HG02840 (cell line): Measurements from ENCODE around the gene GFAP.

ENCODE experiments used
- ATAC-seq: cut with Tn5 transposase; IDR thresholded peaks from one replicate; pipeline ENCODE4 v1.9.1; 2021; ENCODE audit warnings: mild to moderate bottlenecking, moderate library complexity, moderate number of reproducible peaks; ENCODE audit not compliant: unreplicated experiment, low FRiP score

The GFAP gene

DNA sequence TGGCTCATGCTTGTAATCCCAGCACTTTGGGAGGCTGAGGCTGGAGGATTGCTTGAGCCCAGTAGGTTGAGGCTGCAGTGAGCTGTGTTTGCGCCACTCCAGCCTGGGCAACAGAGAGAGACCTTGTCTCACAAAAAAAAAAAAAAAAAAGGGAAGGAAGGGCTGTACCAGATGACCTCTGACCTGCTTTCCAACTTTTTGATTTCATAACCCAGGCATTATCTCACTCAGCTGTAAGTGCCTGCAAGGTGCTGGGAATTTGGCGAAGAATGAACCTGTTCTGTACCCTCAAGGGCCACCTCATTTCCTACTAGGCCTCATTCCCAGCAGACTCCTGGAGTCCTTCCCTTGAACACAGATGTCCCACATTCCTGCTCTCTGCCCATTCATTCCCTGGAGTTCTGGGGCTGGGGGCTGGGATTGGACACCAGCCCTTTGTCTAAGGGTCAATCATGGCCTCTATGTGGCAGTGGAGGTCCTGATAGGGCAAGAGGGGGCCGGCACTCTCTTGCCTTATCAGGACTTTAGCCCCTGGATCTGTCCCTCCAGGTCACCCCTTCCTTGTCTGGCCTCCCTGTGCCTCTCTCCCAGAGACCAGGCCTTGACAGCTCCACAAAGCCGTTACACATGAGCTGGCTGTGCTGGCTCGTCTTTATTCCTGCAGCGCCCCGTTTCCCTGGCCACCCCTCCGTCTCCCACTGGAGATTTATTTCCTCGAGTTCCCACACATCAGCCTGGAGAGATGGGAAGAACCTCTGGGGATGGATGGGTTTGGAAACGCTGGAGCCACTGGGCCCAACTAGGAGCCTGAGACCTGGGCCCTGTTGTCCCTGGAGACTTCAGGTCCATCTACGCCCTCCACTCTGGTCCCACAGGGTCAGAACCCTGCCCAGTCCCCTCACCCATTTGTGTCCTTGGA is 821 bp upstream of the GFAP start:
- ATAC-seq, result no peak

DNA sequence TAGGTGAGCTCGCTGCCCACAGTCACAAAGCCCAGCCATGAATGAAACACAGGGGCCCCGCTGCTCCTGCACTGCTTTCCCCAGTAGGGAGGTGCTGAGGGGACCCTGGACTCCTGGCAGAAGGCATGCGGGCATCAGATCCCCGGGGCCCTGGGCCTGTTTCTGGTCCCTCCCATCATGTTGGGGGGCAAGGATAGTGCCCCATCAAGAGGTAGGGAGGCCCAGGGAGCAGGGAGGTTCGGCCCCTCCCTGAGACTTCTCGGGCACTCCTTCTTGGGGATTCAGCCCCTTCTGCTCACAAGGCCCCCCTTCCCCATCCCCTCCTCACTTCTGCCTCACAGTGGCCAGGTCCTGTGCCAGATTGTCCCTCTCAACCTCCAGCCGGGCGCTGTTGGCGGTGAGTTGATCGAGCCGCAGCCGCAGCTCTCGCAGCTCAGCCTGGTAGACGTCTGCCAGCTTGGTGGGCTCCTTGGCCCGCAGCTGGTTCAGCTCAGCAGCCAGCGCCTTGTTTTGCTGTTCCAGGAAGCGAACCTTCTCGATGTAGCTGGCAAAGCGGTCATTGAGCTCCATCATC is 515 bp downstream of the GFAP start:
- ATAC-seq, result no peak

DNA sequence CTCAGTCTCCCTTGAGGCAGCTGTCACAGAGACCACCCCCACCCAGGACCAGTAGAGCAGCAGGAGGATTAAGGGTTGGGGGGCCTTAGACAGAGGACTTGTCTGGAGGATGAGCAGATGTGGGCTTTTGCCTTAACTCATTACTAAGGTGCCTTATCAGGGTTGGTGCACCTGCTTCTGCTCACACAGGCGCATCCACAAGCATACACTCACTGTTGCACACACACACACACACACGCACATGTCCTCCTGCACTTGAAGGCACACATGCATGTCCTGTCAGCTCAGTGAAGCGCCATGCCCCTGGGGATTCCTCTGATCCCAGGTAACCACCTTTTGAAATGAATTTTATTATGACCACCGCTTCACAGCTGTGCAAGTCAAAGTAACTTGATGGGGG is 1.2 kb downstream of the GFAP start:
- no peak for ATAC-seq

DNA sequence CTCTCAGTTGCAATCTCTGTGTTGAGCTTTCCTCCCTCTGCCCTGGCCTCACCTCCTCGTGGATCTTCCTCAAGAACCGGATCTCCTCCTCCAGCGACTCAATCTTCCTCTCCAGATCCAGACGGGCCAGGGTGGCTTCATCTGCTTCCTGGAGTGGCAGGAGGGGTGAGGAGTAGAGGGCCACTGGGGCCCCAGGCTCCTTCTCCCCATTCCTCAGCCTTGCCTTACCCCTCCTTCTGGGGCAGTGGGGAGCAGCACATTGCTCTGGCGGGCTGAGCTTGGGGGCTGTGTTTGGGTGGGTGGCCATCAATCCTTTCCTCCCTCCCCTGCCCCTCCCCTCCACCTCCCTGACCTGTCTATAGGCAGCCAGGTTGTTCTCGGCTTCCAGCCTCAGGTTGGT is 1.6 kb downstream of the GFAP start:
- ATAC-seq, result no peak

DNA sequence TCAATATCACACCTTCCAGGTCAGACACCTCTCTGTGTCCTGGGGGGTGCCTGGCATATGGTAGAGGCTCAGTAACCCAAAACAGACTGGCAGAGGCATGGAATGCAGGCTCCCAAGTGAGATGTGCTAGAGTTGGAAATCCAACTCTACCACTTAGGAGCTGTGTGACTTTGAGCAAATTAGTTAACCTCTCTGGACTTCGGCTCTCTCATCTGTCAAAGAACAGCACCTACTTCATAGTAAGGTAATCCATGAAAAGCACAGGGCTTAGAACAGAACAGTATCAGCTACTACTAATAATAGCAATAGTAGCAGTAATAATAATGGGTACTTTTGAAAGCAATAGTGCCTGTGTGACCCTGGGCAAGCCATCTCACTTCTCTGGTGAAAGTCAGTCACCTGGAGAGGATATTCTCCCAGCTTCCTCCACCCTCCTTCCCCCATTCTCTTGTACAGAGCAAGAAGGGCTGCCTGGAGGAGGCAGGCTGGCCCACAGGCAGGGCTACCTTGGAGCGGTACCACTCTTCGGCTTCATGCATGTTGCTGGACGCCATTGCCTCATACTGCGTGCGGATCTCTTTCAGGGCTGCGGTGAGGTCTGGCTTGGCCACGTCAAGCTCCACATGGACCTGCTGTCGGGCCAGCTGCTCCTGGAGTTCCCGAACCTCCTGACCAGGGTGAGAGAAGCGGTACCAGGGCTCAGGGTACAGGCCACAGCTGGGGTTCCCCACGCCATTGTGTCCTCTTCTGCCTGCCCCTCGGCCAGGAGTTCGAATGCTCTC is 2.3 kb downstream of the GFAP start:
- no peak for ATAC-seq

DNA sequence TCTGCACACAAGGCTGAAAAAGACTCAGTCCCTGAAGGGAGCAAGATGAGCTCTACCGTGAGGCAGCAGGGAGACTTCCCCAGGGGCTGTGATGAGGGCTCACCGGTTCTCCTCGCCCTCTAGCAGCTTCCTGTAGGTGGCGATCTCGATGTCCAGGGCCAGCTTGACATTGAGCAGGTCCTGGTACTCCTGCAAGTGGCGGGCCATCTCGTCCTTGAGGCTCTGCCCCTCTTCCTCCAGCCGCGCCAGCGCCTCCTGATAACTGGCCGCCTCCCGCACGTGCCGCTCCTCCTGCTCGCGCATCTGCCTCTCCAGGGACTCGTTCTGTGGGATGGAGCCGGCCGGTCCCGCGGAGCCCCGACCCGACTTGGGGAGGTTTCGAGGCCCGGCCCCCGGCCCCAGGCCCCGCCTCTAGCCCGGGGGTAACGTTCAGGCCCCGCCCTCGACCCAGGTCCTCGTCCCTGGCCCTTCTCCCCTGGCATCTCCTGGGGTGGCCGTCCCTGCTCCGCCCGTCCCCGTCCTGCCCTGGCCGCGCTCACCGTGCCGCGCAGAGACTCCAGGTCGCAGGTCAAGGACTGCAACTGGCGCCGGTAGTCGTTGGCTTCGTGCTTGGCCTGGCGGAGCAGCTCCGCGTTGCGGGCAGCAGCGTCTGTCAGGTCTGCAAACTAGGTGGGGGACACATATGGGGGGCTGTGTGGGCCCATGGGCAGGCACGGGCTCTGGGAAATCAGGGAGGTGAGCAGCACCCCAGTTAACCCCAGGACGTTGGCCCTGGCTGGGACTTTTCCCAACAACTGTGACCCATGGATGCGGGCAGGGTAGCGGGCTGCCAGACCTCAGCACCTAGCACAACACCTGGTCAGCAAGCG is 3.9 kb downstream of the GFAP start:
- no peak for ATAC-seq

DNA sequence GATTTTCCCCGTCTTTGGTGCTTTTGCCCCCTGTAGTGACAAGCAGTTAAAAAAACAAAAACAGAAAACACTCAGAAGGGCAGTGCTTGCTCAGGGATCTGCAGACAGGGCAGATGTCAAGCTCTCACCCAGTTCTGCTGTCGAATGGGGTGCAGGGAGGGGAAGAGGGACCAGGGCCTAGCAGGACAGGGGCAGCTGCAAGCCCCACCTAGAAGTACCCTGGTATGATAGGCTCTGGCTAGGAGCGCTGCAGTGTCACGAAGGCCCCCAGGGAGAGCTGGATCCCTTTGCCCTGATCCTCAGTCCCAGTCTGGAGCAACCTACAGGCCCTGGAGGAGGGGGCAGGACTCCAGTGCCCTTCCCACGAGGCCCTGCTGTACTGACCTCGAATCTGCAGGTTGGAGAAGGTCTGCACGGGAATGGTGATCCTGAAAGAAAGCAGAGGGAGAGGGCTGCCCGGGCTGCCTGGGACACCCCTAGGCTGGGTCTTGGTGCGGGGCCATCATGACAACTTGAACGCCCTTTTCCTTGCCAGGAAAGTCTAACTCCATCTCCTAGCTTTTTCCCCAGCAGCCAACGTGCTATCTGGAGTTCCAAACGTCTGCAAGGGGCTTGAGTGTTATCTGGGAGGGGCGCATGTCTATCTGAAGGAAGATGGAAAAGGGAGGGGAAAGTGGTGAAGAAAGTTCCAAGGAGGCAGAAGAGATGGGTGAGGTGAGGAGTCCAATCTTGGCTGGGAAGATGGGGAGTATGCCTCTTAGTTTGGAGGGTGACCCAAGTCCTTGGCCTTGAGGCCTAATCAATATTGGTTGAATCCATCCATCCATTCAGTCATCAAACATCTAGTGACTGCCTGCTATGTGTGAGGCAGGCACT is 4.8 kb downstream of the GFAP start:
- no peak for ATAC-seq

DNA sequence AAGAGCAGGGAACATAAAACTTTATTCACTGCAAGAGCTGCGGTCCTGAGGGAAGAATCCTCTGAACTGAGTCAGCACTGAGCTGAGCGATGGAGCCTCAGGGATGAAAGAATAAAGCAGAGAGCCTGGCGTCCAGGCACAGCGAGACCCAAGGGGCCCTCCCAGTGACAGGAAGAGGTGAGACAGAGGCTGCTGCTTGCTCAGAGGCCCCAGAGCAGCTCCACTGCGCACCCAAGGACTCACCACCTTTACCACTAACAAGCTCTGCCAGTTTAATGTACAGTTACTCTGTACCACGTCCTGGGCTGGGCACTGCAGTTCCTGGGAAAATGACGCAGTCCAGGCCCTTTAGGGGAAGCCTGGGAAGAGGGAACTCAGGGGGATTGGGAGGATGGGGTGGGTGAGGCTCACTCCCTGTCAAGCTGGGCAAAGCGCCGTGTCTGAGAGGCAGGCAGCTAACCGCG is 5.6 kb downstream of the GFAP start:
- no peak for ATAC-seq

DNA sequence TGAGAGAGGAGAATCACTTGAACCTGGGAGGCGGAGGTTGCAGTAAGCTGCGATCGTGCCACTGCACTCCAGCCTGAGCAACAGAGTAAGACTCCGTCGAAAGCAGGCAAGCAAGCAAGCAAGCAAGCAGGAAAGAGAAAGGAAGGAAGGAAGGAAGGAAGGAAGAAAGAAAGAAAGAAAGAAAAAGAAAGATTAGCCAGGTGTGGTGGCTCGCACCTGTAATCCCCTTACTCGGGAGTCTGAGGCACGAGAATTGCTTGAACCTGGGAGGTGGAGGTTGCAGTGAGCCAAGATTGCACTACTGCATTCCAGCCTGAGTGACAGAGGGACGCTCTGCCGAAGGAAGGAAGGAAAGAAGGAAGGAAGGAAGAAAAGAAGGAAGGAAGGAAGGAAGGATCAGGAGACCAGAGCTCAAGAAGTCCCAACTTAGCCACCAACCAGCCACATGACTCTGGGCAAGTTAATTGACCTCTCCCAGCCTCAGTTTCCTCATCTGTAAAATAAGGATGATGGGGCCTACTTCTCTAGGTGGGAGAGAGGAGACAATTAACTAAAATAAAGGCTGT is 6.5 kb downstream of the GFAP start:
- no peak for ATAC-seq

DNA sequence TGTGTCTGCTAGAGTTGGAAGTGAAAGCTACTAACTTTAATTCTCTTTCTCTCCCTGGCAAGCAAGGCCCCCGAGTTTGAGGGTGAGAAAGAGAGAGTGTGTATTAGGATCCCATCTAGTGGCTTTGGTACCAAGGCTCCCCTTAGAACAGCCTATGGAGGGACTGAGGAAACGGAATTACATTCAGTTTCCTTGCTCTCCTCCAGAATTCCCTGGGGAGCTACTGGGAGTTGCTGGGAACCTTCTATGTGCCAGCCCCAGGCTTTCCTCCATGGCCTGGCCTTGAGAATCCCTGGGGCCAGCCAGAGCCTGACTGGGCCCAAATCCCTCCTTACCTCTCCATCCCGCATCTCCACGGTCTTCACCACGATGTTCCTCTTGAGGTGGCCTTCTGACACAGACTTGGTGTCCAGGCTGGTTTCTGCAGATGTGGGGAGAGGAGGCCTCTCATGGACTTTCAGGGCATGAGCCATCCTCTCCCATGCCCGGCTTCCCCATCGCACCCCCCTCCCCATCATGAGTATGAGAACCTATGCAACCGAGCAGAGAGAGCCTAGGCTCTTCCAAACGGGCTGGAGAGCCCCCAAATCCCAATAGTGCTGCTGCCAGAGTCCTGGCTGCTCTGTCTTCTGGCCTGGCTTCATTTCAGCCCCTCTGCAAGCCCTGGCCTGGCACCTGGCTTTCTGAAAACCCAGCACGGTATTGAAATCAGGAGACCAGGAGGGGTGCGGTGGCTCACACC is 7.4 kb downstream of the GFAP start:
- no peak for ATAC-seq

DNA sequence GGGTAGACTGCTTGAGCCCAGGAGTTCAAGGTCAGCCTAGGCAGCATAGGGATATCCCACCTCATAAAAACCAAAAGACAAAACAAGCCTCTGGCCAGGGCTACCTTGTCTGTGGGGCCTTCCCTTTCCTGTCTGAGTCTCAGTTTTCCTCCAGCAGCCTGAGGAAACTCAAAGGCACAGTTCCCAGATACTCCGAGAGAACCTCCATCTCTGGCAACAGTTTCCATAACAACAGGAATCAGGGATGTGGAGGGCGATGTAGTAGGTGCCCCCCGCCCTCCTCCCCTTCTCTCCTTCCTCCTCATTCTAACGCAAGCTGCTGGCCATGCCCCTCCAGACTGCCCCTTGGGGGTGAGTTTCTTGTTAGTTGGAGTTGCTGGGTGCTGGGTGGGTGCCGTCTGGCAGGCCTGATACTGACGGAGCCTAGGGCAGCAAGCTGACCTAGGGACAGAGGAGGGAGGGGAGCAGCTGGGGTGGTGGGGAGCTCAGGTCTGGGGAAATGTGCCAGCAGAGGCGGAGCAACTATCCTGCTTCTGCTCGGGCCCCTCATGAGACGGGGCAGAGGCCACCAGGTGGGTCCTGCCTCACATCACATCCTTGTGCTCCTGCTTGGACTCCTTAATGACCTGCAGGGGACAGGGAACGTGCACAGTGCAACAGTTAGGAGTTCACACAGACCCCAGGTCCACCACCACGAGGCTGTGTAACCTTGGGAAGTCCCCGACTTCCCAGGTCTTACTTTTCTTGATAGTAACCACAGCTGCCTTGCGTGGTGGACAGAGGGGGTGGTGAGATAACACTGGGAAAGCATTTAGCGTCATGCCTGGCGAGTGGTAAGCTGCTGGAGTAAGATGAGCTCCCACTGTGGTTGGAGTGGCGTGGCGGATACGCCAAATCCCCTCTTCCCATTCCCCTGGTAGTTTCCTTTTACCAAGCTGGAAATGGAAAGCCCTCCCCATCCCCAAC is 8.3 kb downstream of the GFAP start:
- no peak for ATAC-seq

DNA sequence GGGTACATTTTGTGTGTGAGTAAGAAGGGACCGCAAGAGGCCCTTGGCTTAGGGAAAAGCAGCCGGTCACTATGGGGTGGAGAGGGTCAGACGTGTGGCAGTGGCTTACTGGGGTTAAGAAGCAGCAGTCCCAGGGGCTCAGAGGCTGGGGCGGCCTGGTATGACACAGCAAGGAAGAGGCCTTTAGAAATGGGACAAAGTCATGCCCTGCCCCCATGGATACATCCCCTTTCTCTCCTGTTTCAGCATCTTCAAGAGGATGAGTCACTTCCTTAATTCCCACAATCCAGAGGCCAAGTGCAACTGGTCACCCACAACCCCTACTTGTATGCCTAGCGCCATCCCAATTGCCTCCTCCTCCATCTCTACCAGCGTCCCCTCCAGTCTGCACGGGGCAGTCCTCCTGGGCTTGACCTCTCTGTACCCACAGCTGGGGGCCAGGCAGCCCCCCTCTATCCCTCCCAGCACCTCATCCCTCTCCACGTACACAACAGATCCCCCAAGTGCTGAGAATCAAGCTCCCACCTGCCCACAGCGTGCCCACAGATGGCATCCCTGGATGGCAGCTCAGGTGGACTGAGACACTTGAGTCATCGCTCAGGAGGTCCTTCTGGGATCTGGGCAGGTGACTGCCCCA is 9.2 kb downstream of the GFAP start:
- no peak for ATAC-seq

DNA sequence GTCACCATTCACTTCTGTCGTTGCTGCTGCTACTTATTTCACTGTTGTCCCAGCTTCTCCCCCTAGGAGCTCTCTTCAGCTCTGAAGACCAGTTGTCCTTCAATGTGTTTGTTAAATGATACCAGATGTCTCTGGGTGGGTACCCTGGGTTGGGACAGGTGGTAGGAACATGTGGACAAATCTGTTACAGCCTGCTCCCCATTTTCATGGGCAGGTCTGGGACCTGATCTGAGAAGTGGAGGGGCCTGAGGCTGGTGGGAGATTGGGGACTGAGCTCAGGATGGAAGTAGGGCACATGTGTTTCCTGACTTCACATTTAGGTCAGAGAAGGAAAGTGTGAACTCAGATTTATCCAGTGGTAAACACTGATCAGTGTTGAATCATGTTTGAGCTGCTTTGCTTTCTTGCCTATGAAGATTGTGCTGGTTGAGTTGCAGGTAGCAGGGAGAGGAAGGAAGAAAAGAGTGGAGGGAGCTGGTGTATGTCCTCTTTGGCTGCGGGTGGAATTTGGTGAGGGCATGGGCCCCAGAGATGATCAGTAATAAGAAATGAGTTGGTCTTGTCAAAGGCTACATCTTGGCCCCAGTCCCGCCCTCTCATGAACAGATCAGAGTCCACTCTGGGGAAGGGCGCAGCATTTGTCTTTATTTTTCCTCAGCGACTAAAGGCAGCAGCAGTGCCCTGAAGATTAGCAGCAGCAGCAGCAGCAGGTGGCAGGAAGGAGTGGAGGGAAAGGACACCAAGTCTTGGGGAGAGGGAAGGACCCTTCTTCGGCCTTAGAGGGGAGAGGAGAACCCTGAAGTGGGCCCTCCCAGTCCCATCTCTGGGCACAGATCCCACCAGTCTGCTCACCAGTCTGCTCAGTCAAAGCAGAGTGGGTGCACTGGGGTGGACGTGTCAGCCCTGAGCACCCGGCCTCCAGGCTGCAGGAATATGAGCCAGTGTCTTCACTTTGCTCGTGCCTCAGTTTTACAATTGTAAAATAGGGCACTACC is 10.0 kb downstream of the GFAP start:
- ATAC-seq, result no peak

DNA sequence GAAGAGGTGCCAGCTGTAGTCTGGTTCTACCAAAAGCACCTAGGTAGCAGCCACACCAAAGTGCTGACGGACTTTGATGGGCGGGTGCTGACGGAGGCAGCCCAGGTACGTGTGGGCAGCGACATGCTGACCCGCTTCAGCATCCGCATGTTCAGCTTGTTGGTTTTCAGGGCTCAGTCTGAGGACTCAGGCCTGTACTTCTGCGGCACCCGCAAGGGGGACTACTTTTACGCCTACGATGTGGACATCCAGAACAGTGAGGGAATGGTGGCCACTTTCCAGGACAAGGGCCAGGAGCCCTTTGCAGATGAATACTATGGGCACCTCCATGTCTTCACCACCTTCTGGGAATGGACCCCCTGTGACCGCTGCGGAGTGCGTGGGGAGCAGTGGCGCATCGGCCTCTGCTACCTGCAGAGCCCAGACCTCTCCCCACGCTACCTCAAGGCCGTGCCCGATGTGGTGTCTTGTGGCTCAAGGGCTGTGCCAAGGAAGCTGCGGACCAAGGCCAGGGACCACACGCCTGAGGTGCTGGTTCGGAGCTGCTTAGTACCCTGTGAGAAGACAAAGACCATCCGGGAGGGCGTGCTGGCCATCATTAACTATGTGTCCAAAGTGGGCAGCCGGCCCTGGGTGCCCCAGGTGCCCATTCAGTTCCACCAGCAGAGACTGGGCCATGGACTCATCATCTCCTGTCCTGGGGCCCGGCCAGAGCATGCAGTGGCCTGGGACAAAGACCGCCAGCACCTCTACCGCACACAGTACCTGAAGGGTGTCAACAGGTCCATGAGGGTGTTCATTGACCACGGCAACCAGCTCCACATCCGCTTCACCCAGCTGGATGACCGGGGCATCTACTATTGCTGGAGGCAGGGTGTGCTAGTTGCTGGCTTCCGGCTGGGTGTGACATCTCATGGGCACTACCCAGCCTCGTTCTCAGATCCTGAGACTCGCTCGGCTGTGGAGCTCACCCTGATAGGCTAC is 11.0 kb downstream of the GFAP start:
- ATAC-seq, result no peak
